Fibroblast of upper back skin (primary cell): ENCODE measurements around the gene IL15RA.
"Not testable (repeated sequence)": the region's sequence is repeated elsewhere in the genome, so short reads cannot be mapped to it uniquely, and the experiment has no call there.

Experiments used
- DNase-seq: peaks from one replicate; pipeline ENCODE4 v3.0.0-alpha.2; 2013

The IL15RA gene

DNA sequence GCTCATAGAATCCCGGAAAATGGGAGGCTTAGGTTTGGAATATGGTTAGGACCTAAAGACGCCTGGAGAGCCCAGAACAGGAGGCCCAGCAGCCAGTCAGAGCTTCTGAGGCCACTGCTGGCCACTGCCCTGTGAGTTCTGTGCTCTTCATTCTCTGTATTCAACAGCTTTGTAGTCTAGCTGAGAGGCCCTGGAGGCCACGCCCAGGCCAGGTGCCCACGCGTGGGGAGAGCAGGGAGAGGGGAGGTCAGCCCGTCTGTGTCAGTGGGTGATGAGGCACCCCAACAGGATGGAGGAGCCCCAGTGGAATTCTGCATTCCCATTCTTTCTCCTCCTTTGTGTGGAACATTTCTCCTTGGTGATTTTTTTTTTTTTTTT, 29.1 kb downstream of the IL15RA start:
- no peak for DNase-seq

DNA sequence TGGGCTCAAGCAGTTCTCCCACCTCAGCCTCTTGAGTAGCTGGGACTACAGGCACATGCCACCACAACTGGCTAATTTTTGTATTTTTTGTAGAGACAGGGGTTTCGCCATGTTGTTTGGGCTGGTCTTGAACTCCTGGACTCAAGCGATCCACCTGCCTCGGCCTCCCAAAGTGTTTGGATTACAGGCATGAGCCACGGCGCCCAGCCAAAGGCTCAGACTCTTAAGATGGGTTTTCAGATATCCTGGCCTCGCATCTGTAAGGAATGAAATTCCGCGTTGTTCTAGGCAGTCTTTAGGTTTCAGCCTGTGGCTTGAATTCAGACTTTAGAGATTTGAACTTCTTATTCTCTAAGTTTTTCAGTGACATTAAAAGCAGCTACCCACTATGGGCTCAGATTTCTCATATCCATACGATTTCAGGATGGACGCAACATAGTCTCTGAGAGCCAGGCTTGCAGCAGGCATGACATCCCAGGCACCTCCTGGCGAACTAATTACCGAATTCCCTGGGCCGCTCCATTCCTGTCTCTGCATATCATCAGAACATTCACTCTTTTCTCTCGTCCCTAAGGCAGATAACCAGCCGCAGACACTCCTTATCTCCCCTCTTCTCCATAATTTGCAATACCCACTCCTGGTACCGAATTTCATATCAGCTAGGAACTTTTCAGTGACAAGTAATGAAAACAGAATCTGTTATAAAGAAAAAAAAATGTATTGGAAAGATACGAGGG, 29.7 kb downstream of the IL15RA start:
- DNase-seq, result no peak

- no peak for DNase-seq
These were observed 30.6 kb downstream of the IL15RA start for GRCh38 chr10:5946786-5947185.

- DNase-seq, result not testable (repeated sequence)
These were observed 30.9 kb downstream of the IL15RA start for GRCh38 chr10:5946419-5946775.

DNA sequence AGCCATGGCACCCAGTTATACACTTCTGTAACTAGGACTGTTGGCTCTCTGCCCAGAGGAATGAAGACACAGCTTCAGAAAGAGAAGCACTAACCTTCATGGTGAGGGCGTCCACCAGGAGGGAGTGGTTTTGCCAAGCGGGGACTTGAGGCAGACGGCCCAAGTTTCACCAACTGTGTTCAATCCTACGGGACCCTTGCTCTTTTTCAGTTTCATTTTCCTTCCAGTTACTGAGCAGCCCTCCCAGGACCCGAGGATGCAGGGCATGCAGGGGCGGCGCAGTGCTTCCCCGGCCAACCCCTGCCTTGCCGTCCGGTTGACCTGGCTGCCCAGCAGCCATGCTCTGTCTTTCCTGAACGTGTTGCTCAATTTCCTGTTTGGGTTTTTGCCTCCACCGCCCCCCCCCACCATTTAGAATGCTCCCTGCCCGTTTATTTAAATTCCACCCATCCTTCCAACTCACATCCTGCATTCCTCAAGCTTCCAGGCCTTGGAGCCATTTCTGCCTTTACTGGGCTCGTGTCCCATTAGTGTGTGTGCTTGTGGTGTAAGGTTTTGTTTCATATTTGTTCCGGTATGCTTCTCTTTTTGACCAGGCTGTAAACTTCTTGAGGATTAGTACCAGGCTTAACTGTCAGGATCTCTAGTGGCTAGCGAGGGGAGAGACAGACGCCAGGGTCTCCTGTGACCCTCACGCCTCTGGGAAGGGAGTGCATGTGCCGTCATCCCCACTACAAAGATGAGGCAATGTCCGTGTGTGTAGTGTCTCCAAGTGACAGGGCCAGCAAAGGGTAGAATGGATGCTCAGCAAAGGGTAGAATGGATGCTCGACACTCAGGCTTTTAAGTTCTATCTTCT, 31.6 kb downstream of the IL15RA start:
- peak; percentile 97 for DNase-seq

GRCh38 chr10:5945190-5945509, 32.2 kb downstream of the IL15RA start:
- no peak for DNase-seq

GRCh38 chr10:5944389-5945189, 32.8 kb downstream of the IL15RA start:
- DNase-seq, result peak; percentile 100

DNA sequence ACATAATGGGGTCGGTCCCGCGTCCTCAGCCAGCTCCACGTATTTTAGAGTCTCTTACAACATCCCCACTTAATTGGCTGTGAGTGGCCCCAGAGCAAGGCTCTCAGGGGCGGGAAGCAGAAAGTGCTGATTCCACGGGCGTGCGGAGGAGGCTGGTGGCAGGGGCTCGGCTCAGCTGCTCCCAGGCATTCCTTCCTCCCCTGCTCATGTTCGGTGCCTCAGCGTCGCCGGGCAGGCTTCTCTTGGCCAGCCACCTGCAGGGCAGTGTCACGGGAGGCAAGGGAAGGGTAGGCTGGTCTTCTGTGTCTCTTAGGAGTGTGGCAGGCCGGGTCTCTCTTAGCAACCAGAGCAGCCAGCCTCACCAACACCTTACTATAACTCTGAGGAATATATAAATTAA, 33.8 kb downstream of the IL15RA start:
- DNase-seq, result no peak

DNA sequence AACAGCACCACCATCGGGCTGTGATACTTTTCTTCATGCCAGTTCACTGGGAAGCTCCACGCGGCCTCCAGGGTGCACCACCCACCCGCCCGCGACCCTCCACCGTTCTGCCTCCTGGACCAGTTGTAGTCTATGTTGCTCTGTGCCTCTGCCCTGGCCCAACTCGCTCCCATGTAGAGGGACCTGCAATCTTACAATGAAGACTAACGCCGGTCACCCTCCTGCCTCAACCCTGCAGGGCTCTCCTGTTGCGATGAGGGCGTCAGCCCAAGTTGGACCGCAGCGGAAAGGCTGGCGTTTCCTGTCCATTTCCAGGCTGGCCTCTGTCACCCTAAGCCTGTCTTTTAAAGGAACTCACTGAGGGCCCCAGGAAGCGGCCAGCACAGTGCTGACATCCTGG, 34.9 kb downstream of the IL15RA start:
- no peak for DNase-seq

DNA sequence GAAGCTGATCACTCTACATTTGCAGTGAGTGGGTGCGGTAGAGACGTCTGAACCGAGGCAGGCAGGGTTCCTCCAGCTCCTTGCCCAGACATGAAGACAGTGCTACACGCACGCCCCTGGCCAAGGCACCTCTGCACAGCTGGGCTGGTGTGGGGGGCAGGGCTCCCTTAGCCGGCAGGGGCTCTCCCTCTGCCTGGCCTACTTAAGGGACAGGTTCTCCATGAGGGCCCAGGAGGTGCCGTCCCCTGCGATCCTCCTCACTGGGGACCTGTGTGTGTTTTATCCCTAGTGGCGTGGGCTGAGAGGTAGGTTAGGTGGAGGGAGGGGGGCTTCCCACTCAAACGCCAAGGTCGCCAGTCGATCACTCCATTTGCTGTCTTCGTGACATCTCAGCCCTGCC, 35.3 kb downstream of the IL15RA start:
- DNase-seq, result no peak

DNA sequence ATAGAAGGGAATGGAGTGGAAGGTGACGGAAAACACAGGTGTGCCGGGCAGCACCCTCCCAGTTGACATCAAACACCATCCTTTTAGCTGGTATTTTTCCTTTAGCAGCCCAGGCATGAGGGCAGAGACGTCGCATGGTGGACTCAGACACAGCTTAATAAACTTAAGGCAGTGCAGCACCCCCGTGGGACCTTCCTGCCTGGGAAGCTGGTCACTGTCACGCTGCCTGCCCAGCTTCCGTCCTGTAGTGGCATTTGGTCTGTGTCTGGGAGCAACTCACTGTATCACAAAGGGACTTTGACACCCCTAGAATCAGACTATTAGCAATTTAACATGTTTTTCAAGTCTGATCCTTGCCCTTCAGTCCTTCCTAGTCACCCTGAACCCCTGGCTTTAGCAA, 35.8 kb downstream of the IL15RA start:
- no peak for DNase-seq

- DNase-seq, result no peak
These were observed 36.5 kb downstream of the IL15RA start for GRCh38 chr10:5940807-5941218.

- no peak for DNase-seq
These were observed 39.1 kb downstream of the IL15RA start for GRCh38 chr10:5938291-5938690.

DNA sequence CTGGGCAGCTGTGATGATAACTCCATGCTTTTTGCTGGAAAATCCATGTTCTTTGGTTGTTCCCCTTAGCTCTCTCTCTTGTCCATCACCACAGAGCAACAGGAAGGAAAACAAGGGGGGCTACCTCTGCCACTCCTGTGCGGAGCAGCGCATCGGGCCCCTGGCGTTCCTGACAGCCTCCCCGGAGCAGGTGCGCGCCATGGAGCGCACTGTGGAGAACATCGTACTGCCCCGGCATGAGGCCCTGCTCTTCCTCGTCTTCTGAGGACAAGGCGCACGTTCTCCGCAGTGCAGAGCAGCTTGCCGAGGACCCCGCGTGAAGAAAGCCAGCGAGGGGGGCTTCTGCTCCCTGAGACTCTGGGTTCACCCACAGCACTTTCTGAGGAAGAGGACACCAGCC, 40.3 kb downstream of the IL15RA start:
- DNase-seq, result no peak

- DNase-seq, result no peak
These were observed 41.7 kb downstream of the IL15RA start for GRCh38 chr10:5935628-5936027.

- DNase-seq, result no peak
These were observed 43.3 kb downstream of the IL15RA start for GRCh38 chr10:5933909-5934546.

DNA sequence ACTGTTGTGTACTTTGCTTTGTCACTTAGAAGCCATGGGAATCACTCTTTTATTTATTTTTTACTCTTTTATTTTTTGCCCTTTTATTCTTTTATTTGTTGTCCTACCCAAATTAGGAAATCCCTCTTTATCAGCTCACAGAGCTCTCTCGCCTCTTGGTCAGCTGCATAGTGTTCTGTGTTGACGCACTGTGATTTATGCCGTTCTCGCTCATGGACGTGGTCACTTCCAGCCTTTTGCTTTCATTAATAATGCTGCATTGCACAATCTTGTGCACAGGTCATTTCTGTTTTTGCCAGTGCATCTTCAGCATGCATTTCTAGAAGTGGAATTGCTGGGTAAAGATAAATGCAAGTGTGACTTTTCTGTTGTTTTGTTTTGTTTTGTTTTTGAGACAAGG, 45.0 kb downstream of the IL15RA start:
- DNase-seq, result no peak

DNA sequence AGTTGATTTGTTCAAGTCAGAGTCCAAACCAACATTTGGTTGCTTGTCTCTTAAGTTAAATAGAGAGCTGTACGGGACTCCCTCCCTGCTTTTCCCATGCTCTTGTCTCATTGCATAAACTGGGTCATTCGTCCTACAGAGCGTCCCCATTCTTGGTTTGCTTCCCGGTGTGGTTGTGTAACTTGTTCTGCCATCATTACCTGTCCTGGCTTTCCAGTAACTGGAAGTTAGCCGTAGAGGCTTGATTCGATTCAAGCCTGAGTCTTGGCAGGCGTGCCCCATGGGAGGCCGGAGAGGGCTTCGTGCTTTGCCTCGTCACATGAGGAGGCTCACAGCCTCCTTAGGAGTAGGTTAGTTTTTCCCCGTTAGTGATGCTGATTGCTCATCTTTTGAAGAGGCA, 47.1 kb downstream of the IL15RA start:
- DNase-seq, result no peak

DNA sequence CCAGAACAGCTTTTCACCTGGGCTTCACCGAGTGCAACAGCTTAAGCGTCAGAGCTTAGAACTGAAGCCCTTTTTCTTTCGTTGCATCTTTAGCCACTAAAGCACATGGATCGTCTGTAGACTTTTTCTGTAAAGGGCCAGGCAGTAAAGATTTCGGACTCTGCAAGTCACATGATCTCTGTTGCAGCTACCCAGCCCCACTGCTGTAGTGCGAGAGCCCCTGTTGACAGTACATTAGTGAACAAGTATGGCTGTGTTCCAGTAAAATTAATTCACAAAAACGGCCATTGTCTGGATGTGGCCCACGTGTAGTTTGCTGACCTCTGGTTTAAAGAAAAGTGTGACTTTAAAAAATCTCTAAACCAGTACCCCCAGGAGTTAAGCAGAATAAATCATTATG, 47.9 kb downstream of the IL15RA start:
- no peak for DNase-seq

DNA sequence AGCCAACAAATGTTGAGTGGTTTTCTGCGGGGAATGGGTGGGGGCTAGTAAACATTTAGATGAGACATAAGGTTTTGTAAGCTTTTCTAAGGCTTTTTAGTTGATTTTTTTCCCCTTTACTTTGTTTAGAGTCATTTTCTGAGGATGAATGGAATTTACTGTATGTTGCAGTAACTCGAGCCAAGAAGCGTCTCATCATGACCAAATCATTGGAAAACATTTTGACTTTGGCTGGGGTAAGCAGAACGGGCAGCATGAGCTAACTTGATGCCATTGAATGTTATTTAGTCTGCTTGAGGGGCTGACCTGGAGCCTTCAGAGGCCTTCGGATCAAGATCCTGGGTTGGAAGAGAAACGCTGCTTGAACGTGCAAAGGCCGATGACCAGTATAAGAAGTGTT, 50.0 kb downstream of the IL15RA start:
- peak; percentile 41 for DNase-seq

DNA sequence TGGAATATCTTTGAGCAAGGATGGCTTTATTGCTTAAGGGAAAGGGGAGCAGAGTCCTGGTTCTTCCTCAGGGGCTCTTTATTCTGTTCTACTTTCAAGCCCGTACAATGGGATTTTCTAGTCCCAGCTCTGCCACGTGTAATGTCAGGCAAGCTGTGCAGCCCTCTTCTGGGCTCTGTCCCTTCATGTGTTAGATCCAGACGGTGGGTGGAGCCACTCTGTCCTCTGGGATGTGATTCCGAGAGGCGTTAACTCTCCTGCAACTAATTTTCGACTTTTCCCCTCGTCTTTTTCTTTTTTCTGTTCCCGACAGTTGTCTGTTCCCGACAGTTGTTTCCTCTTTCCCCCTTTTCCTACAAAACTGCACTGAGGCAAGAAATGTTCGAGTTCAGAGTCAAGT, 52.5 kb downstream of the IL15RA start:
- no peak for DNase-seq

DNA sequence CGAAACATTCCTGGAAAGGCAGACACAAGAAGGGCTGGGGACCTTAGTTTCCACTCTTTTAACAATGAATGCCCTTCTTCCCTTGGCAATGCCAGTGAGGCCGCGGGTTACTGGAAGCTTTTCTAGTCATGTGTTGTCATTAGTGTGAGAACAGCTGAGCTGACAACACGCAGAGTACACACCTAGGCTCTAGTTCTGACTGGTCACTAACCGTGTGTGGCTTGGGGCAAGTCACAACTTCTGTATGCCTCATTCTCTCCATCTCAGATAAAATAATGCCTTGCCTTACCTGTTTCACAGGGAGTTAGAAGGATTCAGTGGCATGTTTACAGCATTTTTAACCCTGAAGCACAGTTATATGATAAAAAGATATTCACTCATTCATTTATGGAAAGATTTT, 55.6 kb downstream of the IL15RA start:
- no peak for DNase-seq

DNA sequence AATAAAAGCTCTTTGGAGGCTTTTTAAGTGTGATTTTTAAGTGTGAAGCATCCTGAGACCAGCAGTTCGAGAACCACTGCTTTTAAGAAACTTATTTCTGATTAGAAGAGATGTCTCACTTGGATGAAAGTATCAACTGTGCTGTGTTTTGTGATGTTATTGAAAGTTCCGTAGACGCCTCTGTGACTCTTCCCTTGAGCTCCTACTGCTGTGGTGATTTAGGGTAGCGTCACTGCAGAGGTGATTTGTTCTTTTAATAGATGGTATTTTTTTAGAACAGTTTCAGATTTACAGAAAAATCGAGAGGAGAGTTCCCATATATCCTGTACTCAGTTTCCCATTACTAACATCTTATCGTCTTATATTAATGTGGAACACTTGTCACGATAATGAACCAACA, 57.8 kb downstream of the IL15RA start:
- no peak for DNase-seq
